ENCODE results near the gene FCER1A.
A peak's percentile ranks its signal among the peaks of the same experiment; 100 is the strongest.
"Not testable (repeated sequence)": the region's sequence is repeated elsewhere in the genome, so short reads cannot be mapped to it uniquely, and the experiment has no call there.

Gene FCER1A

DNA sequence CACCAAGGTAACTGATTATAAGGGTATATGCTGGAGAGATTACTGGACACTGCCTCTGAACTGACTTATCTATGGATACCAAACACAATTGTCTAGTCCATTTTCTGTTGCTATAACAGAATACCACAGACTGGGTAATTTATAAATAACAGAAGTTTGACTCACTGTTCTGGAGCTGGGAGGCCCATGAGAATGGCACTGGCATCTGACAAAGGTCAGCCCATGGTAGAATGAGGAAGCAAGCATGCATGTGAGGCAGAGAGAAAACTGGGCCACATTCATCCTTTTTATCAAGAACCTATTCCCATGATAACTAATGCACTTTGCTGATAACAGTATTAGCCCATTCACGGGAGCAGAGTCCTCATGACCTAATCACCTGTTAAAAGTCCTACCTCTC is 37.4 kb downstream of the FCER1A start:
- peak; percentile 11 for DNase-seq (ENCODE audit: low read depth)
- H3K4me3 ChIP-seq (ENCODE audit: control insufficient read depth, low read depth, low read length) = no peak overlapping the region
- TF ChIP-seq, protein P1, sequence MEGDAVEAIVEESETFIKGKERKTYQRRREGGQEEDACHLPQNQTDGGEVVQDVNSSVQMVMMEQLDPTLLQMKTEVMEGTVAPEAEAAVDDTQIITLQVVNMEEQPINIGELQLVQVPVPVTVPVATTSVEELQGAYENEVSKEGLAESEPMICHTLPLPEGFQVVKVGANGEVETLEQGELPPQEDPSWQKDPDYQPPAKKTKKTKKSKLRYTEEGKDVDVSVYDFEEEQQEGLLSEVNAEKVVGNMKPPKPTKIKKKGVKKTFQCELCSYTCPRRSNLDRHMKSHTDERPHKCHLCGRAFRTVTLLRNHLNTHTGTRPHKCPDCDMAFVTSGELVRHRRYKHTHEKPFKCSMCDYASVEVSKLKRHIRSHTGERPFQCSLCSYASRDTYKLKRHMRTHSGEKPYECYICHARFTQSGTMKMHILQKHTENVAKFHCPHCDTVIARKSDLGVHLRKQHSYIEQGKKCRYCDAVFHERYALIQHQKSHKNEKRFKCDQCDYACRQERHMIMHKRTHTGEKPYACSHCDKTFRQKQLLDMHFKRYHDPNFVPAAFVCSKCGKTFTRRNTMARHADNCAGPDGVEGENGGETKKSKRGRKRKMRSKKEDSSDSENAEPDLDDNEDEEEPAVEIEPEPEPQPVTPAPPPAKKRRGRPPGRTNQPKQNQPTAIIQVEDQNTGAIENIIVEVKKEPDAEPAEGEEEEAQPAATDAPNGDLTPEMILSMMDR (conservative IDR thresholded peaks at IDR 0.05; ENCODE audit: control insufficient read depth, insufficient read depth, low read depth, low read length) = no peak

DNA sequence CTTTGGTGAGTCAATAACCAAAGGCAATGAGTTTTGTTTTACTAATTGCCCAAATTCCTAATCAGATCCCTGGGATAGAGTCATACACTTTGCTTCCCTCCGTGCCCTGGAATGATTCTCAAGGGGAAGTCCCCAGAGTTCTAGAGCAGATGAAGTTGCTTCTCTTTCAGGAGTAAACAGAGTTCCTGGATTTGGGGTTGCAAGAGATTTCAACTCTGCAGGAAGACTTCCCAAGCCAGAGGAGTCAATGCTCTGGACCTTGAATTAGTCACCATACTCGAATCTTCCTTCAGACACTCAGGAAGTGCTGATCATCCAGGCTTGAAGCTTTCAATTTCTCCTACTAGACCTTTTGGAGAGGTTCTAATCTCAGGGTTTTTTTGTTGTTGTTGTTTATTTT is 39.6 kb downstream of the FCER1A start:
- TF ChIP-seq, protein P1 (conservative IDR thresholded peaks at IDR 0.05; ENCODE audit: control insufficient read depth, insufficient read depth, low read depth, low read length) = no peak
- DNase-seq (ENCODE audit: low read depth) = peak; percentile 25
- H3K4me3 ChIP-seq (ENCODE audit: control insufficient read depth, low read depth, low read length) = no peak overlapping the region

DNA sequence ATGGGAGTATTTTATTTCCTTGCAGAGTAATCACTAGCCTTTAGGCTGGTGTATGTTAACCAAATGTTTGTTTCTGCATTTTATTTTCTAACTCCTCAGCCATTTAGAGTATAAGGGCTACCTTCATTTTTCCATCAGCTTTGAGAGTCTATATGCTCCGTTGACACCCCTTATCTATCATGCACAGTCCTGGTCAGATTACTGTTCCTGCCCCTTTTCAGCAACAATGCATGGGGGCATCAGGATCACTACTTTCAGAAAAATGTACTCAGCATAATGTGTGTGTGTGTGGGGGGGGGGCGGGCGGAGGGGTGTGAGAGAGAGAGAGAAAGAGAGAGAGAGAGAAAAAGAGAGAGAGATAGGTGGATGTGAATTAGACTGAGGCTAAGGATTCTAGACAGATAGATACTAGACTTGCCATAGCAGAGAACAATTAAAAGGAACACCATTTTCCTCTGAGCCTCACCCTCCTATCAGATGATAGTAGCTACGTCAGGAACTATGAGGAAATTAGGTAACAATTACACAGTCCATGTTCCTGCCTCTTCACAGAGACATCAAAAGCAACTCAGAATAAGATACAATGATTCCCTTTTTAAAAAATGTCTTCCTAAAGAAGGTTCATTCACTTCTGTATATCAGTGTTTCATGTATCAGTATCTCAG is 40.8 kb downstream of the FCER1A start:
- TF ChIP-seq, protein P1 (conservative IDR thresholded peaks at IDR 0.05; ENCODE audit: control insufficient read depth, insufficient read depth, low read depth, low read length) = no peak
- no peak overlapping the region for H3K4me3 ChIP-seq (ENCODE audit: control insufficient read depth, low read depth, low read length)
- no peak for DNase-seq (ENCODE audit: low read depth)

DNA sequence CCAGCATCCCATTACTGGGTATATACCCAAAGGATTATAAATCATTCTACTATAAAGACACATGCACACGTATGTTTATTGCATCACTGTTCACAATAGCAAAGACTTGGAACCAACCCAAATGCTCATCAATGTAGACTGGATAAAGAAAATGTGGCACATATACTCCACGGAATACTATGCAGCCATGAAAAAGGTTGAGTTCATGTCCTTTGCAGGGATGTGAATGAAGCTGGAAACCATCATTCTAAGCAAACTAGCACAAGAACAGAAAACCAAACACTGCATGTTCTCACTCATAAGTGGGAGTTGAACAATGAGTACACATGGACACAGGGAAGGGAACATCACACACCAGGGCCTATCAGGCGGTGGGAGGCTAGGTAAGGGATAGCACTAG is 47.2 kb downstream of the FCER1A start:
- H3K4me3 ChIP-seq (ENCODE audit: control insufficient read depth, low read depth, low read length); DNase-seq (ENCODE audit: low read depth): not testable (repeated sequence)

DNA sequence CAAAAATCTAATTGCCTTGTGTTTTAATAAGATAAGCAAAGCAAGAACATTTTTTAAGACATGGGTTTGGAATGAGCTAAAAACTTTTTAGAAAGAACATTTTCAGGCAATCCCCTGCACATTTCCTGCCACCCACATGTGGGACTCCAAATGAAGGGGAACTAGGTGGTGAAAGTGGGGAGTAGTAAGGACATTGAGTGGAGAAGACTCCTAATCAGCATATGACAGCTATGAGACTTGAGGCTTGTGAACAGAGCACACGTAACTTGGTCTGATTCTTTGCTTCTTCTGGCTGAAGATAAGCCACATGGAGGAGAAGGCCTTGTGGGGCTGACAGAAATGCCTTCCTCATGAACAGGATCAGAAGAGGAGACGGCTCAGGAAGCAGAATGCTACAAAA is 50.3 kb downstream of the FCER1A start:
- DNase-seq (ENCODE audit: low read depth) = no peak
- TF ChIP-seq, protein P1 (conservative IDR thresholded peaks at IDR 0.05; ENCODE audit: control insufficient read depth, insufficient read depth, low read depth, low read length) = no peak
- no peak overlapping the region for H3K4me3 ChIP-seq (ENCODE audit: control insufficient read depth, low read depth, low read length)

Measured in fibroblast of mammary gland (primary cell).